Neural progenitor cell (in vitro differentiated cells): ENCODE data around the gene ATP11A.

Source experiments
- EZH2 ChIP-seq: fragments of 200-600 bp; sonication (generic); IDR thresholded peaks from 2 replicates; pipeline ENCODE4 v1.6.1; 2017; ENCODE audit warnings: antibody characterized with exemption, mild to moderate bottlenecking, moderate library complexity
- EZH2phosphoT487 ChIP-seq: fragments of 200-600 bp; sonication (generic); IDR thresholded peaks from 2 replicates; pipeline ENCODE4 v1.6.1; 2017; ENCODE audit warnings: antibody characterized with exemption

GRCh38 chr13:112826565-112826964 is 136.7 kb downstream of the ATP11A start:
- TF ChIP-seq EZH2: no peak
- no peak for TF ChIP-seq EZH2phosphoT487
